Stimulated activated CD4-positive, alpha-beta T cell treated with anti-CD3 and anti-CD28 coated beads, Interleukin-4, amount 100 ng/mL, for 1 hour (primary cell): ENCODE data around the gene HHIP.

ENCODE experiments used
- DNase-seq: peaks from one replicate; pipeline ENCODE4 v3.0.0-alpha.2; 2020

The HHIP gene, protein sequence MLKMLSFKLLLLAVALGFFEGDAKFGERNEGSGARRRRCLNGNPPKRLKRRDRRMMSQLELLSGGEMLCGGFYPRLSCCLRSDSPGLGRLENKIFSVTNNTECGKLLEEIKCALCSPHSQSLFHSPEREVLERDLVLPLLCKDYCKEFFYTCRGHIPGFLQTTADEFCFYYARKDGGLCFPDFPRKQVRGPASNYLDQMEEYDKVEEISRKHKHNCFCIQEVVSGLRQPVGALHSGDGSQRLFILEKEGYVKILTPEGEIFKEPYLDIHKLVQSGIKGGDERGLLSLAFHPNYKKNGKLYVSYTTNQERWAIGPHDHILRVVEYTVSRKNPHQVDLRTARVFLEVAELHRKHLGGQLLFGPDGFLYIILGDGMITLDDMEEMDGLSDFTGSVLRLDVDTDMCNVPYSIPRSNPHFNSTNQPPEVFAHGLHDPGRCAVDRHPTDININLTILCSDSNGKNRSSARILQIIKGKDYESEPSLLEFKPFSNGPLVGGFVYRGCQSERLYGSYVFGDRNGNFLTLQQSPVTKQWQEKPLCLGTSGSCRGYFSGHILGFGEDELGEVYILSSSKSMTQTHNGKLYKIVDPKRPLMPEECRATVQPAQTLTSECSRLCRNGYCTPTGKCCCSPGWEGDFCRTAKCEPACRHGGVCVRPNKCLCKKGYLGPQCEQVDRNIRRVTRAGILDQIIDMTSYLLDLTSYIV

DNA sequence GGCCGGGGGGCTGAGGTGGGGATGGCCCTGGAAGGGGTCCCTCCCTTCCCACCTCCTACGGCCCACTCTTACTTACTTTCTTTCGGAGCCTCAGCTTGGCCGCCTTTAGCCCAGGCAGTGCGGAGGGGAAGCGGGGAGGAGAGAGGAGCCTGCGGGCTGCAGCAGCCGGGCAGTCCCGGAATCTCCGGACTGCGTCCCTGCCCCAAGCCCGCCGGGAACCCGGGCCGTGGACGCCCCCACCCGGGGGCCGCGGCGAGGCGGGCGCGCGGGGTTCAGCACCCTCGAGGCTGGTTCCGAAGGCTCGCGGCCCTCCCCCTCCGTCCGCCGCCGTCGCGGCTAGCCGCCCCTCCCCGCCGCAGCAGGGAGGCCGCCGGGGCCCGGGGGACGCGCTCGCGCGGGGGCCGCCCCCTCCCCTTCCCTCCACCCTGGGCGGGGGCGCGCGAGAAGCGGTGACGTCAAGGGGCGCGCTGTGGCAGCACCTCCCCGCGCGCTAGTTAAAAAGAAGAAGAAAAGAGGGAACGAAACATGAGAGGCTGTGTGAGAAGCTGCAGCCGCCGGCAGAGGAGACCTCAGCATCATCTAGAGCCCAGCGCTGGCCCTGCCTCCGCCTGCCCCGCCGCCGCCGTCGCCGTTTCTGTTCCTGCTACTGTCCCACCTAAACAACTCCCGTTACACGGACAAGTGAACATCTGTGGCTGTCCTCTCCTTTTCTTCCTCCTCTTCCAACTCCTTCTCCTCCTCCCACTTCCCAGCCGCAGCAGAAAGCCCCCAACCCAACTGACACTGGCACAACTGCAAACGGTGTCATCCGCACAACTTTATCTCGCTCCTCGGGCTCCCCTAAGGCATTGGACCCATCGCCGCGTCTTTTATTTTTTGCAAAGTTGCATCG, at the start of gene HHIP:
Gene HHIP, plus strand, starts transcription at position 526 of the 892 bp plus-strand sequence. CDS start 520 bp downstream, outside the sequence.
- peak; percentile 13 for DNase-seq

DNA sequence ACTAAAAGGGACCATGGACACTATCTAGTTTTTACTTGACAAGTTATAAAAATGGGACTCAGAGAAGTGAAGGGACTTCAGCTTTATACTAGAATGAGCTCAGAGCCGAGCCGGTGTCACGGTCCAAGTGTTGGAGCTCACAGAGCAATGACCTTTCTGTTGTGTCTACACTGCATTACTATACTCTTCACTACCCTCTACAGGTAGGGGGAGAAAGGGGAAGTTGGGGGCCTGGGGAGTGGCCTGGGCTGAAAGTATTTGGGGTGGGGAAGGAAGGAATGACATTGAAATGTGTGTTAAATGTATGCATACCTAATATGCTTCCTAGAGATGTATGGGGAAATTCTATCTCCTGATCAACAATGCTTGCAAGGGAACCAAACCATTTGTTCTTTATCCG, 48.8 kb upstream of the HHIP start:
- DNase-seq: no peak

- DNase-seq: no peak
Measured at GRCh38 chr4:144599621-144600020, 46.3 kb upstream of the HHIP start.

DNA sequence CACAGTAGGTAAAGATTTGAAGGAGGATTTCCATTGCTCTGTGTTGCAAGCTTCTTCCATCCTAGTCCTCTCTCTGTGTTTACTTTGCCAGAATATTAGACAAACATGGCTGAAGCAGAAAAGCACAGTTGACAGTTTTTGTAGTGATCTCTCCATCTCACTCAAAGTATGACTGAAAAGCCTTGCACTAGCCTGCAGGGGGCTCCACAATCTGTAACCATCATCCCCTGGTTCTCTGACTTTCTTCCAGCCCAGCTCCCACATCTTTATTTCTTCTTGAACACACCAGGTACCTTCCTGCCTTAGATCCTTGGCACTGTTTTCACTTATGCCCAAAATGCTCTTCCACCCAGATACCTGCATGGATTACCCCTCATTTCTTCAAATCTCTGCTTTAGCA, 34.1 kb upstream of the HHIP start:
- DNase-seq: no peak

GRCh38 chr4:144614850-144615585, 30.9 kb upstream of the HHIP start:
- no peak for DNase-seq

DNA sequence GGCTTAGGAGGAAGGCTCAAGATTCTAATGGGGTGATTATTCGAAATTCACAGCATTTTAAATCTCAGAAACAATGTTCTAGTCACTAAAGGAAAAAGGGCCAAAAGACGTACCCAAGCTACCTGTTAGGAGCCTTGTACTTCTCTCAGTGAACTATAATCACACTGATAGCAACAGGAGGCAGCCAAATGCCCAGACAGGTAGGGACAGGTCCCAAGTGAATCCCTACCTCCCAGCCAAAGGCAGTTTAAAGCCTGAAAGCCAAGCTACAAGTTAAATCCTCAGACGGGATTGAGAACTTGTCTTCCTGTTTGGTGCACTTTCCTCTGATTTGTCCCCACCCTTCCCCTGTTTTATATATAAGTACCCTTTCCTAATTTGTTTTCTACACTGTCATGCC, 24.3 kb upstream of the HHIP start:
- no peak for DNase-seq

DNA sequence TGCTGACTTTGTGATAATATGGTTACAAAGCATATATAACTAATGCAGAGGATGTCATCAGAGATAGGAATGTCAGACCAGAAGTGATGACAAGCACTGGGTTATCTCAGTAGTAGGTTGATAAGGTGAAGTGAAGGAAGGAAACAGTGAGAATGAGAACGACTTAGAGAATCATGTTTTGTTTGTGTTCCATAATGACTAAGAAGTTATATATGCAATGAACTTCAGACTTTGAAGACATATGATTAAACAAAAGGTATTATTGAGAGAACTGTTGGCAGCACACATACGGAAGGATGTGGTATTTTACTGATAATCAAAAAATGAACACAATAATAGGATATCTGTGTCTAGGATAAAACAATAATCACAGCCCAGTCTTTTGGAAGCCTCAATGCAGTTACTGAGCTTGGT, 18.3 kb upstream of the HHIP start:
- no peak for DNase-seq

- DNase-seq: no peak
Measured at GRCh38 chr4:144633215-144633614, 12.7 kb upstream of the HHIP start.

GRCh38 chr4:144634978-144635747, 10.8 kb upstream of the HHIP start:
- no peak for DNase-seq

- no peak for DNase-seq
Measured at GRCh38 chr4:144644368-144645101, 1.4 kb upstream of the HHIP start.

GRCh38 chr4:144645102-144645630, 790 bp upstream of the HHIP start:
- peak; percentile 1 for DNase-seq

- DNase-seq: no peak
Measured at GRCh38 chr4:144646523-144647094, 653 bp downstream of the HHIP start.

GRCh38 chr4:144647095-144647561, 1.2 kb downstream of the HHIP start:
- DNase-seq: no peak

- DNase-seq: no peak
Measured at GRCh38 chr4:144647590-144647989, 1.6 kb downstream of the HHIP start.

DNA sequence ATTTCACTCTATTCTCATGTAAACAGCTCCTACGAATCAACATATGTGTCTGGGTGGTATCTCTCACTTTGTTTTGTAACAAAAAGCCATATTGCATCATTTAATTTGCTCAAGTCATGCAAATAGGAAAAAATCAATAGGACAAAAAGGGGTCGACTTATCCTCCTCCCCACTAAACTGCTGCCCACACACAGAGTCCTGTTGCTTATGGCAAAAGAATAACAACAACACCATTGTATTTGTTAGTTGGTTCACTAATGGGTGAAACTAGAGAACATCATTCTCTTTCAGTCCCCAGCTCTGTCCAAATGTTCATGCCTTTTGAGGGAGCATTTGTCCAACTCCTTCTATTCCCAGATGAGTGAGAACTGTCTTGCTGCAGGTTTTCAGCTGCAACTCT, 2.1 kb downstream of the HHIP start:
- no peak for DNase-seq

GRCh38 chr4:144649646-144650045, 3.7 kb downstream of the HHIP start:
- no peak for DNase-seq

DNA sequence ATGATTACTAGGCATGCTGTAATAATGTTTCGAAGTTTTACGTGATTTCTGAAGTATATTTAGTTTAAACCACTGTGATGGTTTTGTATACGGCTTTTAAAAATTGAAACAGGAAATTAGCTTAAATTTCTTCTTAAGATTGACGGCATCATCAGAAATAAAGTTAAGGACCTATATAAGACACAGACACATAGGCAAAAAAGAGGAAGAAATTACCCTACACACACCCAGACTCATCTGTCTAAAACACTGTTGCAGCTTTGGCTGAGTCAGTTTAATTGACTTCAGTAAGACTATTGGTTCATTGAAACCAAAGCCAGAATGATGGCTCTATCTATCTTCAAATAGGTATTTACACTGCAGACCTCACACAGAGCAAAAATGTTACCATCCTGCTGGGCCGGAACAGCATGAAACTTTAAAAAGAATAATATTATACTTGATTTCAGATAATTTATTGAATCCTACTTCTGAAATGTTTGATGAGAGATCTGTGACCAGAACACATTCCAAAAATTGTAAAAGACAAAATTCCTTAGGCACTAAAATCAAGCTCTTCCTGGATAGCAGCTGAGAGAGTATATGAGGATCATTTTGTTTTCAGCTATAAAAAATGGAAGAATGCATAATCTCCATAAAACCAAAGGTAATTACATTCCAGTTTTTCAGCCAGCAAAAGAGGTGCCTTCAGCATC, 4.5 kb downstream of the HHIP start:
- DNase-seq: no peak

DNA sequence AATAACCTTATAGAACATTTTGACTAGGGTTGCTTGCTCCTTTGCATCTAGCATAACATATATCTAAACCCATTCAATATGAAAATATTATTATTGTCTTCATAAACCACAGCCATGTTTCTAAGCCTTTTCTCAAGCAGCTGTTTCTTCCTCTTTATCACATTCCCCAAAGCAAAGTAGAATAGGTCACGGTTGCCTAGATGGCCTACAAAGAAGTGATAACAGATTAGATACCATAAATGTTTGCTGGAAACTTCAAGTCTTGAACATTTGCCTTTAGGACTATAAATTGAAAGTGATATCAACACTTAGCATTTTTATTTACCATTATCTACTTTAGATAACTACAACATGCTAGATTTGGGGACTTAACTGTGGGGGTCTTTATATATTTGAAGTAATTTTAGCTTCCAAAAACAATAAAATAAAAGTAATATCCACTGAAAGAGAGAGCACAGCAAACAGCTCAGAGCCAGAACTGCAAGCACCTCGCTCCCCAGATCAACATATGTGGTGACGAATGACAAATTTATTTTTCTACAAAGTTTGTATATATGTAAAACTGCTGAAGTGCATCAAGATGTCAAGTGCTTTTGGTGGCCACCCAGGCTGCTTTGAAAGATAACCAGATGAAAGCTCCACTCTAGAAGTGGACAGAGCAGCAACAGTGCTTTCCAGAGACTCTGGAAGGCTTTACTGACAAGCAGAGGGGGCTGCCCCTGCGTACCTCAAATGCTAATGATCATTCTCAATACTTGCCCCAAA, 8.0 kb downstream of the HHIP start:
- DNase-seq: no peak

DNA sequence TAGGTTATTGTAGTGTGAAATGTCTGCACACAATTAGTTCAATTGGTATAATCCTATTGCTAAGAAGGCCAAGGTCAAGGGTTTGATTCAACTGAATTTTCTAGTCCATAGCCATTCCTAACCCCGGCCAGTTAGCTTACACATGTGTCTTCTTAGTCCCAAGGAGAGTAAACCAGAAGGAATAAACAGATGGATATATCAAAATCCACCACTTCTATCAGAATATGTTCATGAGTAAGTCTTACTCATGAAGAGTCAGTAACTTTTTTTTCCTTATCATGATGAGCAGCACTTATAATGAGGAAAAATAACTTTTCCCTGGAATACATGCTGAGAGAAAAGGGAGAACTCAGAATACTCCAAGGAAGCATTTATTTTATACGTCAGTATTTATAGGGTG, 9.5 kb downstream of the HHIP start:
- DNase-seq: no peak
